Measurements from ENCODE around the gene HLF.

DNA sequence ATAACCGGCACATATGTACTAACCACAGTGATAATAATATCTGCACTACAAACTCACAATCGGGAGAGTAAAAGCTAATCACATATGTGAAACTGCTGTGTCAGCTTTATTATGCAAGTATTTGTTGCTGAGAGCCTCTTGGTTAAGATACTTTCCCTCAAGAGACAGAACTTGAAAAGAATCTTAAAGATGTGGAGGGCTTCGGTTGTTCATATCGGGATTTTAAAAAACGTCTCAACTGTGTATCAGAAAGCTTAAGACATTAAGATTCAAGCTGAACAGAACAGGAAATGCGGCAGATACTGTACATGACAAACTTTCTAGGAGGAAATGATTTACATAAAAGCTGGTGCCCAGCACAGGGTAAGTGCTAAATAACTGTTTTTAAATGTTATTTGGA is 27.5 kb upstream of the HLF start:
- TF ChIP-seq CTCF (IDR thresholded peaks at IDR 0.05), result no peak
- TF ChIP-seq EZH2 (IDR thresholded peaks at IDR 0.05; ENCODE audit: borderline replicate concordance, insufficient read depth, low read depth, low read length, poor library complexity, severe bottlenecking), result no peak
